HG03565 (cell line): Measurements from ENCODE around the gene SEC22B.
"Not testable (repeated sequence)": the region's sequence is repeated elsewhere in the genome, so short reads cannot be mapped to it uniquely, and the experiment has no call there.

Experiments
- ATAC-seq: cut with Tn5 transposase; IDR thresholded peaks from one replicate; pipeline ENCODE4 v1.9.1; 2021; ENCODE audit warnings: mild to moderate bottlenecking, moderate library complexity; ENCODE audit not compliant: unreplicated experiment

Gene SEC22B

DNA sequence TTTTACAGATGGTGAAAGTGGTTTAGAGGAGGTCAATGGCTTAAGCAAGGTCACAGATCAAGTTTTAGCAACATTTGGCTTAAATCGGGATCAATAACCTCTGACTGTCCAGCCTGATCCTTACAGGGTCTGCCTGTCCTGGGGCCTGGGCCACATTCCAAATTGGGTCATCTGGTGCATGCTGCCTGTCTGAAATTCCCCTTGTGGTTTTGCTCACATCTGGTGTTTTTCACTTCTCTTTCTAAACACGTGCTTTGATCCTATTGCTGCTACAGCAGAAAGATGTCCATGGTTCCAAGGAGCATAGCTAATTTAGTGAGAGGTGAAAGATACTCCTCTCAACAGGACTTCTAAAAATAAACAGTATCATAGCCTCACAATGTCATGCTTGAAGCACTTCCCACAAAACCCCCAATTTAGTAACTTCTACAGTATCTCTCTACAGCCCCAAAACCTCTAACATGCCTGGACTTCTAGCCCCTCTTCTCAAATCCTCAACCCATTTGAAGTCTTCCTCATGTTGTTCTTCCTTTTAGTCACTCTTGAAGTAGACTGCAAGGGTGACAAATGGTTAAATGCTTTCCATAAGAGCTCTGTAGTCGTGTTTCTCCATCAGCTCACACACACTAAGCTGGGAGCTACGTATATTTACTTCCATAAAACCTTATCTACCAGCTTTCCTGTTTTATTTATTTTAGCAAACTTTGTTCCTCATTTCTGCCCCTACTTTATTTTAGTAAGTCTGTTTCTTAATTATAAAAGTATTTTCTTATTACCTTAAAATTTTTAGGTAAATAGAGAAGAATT, 58.7 kb downstream of the SEC22B start:
- peak; percentile 46 for ATAC-seq

DNA sequence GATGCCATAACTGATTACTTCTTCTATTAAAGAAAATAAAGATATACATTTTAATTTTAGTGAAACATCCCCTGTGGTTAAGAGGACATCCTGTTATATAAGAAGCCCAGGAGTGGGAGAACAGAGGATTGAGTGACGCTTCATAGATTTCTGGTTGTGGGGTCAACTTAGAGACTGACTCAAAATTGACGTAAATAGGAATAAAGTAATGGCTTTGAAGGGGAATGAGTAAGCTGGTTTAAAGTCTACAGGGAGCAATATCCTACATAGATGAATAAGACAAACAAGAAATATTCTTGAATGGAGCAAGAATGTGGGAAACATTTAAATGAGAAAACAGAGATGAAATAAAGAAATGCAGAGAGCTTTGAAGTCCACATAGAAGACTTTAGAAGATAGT, 60.2 kb downstream of the SEC22B start:
- not testable (repeated sequence) for ATAC-seq

DNA sequence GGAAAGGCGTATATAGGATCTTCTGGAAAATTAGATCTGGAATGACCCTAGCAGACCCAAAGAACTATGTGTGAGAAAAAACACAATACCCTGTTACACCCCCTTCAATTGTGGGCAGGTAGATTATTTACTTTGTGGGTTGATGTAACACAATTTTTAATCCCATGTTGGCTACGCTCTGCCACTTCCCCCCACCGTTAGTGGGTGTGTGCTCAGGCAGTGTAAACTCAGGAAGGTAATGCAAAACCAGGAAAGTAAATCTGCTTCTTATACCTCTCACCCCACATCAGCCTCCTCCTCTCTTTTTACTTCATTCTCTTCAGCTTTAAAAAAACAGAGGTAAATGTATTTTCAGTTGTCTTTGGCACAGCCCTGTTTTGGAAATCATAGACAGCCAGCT, 63.2 kb downstream of the SEC22B start:
- ATAC-seq = not testable (repeated sequence)

DNA sequence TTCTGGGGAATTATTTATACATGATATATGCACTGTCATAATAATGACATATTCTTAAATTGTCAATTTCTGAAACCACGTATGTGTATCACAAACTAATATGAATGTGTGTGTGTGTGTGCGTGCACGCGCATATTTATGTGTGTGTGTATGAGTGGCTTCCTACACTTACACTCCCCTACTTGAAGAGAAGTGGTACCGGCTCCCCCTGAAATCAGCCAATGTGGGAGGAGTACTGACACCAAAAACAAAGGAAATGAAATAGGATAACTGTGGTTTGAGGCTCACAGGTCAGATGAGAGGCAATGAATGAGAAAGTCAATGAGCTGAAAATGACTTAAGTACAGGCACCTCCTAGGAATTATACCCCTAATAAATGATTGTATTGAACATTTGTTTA, 64.1 kb downstream of the SEC22B start:
- not testable (repeated sequence) for ATAC-seq

DNA sequence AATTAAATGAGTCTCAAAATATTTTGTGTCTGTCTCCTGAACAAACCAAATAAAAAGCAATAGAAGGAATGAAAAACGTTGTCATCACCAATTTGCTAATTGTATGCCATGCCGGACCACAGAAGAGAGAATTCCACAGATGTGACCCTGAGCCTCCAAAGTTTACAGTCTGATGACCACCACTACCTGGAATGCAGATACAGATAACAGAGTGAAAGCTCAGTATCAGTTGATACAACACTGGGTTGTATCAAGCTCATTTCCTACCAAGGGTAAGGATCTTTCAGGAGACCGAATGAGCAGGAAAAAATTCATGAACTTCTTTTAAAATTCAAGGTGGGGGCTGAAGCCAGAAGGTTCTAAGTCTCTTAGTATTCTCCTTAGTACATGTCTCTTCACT, 64.5 kb downstream of the SEC22B start:
- not testable (repeated sequence) for ATAC-seq

DNA sequence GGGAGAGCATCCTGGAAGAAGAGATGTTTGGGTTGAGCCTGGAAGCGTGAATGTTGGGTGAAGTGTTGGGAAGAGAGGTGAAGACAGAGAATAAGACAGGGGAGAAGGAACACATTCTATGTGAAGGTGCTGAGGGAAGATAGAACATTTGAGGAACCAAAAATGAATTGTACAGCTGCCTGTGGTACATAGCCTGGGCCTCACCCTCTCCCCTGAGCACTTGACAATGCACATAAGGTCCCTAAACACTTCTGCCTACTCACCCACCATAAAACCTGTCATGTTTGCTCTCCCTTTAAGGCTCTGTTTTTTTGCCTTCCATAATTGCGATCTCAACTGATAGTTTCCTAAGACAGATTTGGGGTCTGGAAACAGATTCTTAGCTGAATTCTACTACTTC, 65.3 kb downstream of the SEC22B start:
- ATAC-seq = not testable (repeated sequence)

DNA sequence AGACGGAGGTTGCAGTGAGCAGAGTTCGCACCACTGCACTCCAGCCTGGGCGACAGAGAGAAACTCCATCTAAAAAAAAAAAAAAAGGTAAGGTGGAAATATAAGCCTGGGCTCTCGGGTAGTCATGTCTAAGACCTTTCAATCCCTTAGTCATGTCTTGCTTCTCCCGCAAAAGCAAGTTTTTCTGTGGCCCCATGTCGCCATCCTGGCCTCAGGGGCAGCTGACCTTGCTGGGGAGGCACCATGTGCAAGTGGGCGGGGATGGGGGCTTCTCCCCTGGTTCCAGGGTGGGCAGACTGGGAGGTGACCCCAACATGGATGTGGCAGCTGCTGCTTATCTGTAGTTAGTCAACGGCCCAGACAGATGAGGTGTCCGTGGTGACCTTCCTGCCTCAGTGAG, 66.7 kb downstream of the SEC22B start:
- not testable (repeated sequence) for ATAC-seq

DNA sequence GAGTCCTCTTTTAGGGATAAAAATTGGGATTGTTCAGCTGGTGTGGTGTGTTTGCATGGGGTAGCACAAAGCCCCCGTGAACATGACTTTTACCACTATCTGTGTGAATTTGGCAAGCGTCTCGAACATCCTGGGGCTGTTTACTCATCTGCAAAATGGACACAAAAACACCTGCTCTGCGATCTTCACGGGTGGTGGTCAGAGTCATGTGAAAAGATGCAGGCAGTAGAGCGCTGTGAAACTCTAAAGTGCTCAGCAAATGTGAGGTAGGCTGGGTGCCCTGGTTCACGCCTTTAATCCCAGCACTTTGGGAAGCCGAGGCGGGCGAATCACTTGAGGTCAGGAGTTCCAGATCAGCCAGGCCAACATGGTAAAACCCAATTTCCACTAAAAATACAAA, 67.1 kb downstream of the SEC22B start:
- not testable (repeated sequence) for ATAC-seq

DNA sequence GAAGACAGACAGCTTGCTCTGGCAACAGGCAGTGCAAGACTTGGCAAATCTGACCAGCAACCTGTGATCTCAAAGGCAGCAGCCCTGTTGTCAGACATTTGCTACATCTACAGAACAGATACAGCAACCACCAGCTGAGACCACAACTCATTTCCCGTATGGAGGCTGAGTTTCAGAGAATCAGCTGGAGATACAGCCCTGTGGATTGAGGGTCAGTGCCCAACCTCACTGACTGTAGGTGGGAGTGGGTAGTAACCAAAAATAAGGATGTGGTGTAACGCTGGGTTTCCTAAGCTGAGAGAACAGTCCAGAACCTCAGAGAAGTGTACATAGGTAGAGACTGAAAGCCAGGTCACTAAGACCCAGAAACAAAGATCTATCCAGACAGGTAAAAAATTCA, 71.0 kb downstream of the SEC22B start:
- not testable (repeated sequence) for ATAC-seq

DNA sequence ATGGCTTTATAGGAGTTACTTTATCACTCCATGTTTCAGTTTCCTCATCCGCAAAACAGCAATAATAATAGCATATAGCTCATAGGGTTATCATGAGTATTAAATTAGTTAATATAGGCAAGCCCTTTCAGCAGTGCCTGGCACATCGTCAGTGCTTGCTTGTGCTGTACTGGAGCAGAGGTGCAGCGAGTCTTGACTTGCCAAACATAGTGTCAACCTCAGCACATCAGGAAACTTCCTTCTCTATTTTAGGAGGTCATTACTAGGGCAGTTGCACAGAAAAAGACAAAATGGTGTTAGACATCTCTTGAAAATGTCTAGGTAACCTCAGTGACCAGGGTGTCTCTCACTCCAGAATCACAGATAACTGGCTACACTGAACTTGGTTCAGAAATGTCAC, 72.6 kb downstream of the SEC22B start:
- not testable (repeated sequence) for ATAC-seq

DNA sequence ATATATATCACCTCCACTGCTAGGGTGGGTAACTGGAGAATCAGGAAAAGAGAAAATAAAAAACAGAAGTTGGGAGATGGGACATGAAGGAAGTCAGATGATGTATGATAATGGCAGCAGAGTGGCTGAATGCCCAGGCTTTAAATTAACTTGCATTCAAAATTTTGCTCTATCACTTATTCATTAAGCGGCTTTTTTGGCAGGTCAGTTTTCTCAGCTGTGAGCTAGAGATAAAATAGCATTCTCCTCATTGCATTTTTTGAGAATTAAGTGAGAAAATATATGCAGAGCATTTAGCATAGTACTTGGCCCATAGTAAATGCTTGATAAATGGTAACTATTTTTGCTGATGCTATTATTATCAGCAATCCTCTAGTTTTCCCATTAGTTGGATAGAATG, 74.7 kb downstream of the SEC22B start:
- ATAC-seq = not testable (repeated sequence)
